Nephron progenitor cell (in vitro differentiated cells): ENCODE measurements around the gene CSHL1.
"Not testable (repeated sequence)": the region's sequence is repeated elsewhere in the genome, so short reads cannot be mapped to it uniquely, and the experiment has no call there.

Experiments used
- DNase-seq: peaks from one replicate; pipeline ENCODE4 v3.0.0; 2021
- H3K27ac Mint-ChIP-seq: 2 replicates; pipeline ENCODE4 v1.8.0; 2021; ENCODE audit warnings: mild to moderate bottlenecking, moderate library complexity, mixed read lengths
- H3K27me3 Mint-ChIP-seq: 2 replicates; pipeline ENCODE4 v1.8.0; 2021; ENCODE audit warnings: mild to moderate bottlenecking, low read depth, mixed read lengths; ENCODE audit not compliant: poor library complexity
- H3K36me3 Mint-ChIP-seq: 2 replicates; pipeline ENCODE4 v1.8.0; 2021; ENCODE audit warnings: low read depth, mixed read lengths
- H3K4me1 Mint-ChIP-seq: 2 replicates; pipeline ENCODE4 v1.8.0; 2021; ENCODE audit warnings: mixed read lengths
- H3K4me3 Mint-ChIP-seq: 2 replicates; pipeline ENCODE4 v1.8.0; 2021; ENCODE audit warnings: mild to moderate bottlenecking, moderate library complexity, mixed read lengths
- H3K9me3 Mint-ChIP-seq: 2 replicates; pipeline ENCODE4 v1.8.0; 2021; ENCODE audit warnings: mild to moderate bottlenecking, moderate library complexity, mixed read lengths

Gene CSHL1

GRCh38 chr17:63874061-63874626, 36.9 kb downstream of the CSHL1 start:
- not testable (repeated sequence) for DNase-seq, H3K9me3 Mint-ChIP-seq, H3K4me3 Mint-ChIP-seq, H3K4me1 Mint-ChIP-seq, H3K36me3 Mint-ChIP-seq, H3K27ac Mint-ChIP-seq
- H3K27me3 Mint-ChIP-seq: peaks cover 33% of the 10 kb centered on the region

- H3K4me1 Mint-ChIP-seq, DNase-seq: not testable (repeated sequence)
Measured at GRCh38 chr17:63873577-63873976, 37.5 kb downstream of the CSHL1 start, which contains the start of gene CSH2. CSH2 (minus strand) TSS chr17:63873677; CDS start chr17:63873614, 63 bp downstream.

GRCh38 chr17:63871646-63872365, 39.3 kb downstream of the CSHL1 start:
- not testable (repeated sequence) for DNase-seq, H3K9me3 Mint-ChIP-seq, H3K4me1 Mint-ChIP-seq, H3K4me3 Mint-ChIP-seq, H3K27ac Mint-ChIP-seq, H3K36me3 Mint-ChIP-seq
- H3K27me3 Mint-ChIP-seq: peaks cover 16% of the 10 kb centered on the region

More at GRCh38 chr17:63873577-63873976, 37.5 kb downstream of the CSHL1 start, which contains the start of gene CSH2:
- H3K27ac Mint-ChIP-seq, H3K9me3 Mint-ChIP-seq, H3K36me3 Mint-ChIP-seq, H3K4me3 Mint-ChIP-seq: not testable (repeated sequence)
- peaks cover 28% of the 10 kb centered on the region for H3K27me3 Mint-ChIP-seq

- not testable (repeated sequence) for H3K9me3 Mint-ChIP-seq, H3K27me3 Mint-ChIP-seq, H3K4me1 Mint-ChIP-seq, H3K4me3 Mint-ChIP-seq, DNase-seq, H3K36me3 Mint-ChIP-seq, H3K27ac Mint-ChIP-seq
Measured at GRCh38 chr17:63870292-63870665, 40.8 kb downstream of the CSHL1 start.

- not testable (repeated sequence) for DNase-seq, H3K4me3 Mint-ChIP-seq, H3K4me1 Mint-ChIP-seq, H3K27me3 Mint-ChIP-seq, H3K27ac Mint-ChIP-seq, H3K9me3 Mint-ChIP-seq, H3K36me3 Mint-ChIP-seq
Measured at GRCh38 chr17:63869491-63870291, 41.4 kb downstream of the CSHL1 start.

GRCh38 chr17:63866625-63867024, 44.4 kb downstream of the CSHL1 start:
- H3K4me1 Mint-ChIP-seq, H3K27ac Mint-ChIP-seq, H3K27me3 Mint-ChIP-seq, H3K36me3 Mint-ChIP-seq, DNase-seq, H3K4me3 Mint-ChIP-seq, H3K9me3 Mint-ChIP-seq: not testable (repeated sequence)
